Endothelial cell of umbilical vein (primary cell): ENCODE results near the gene CTU1.

Experiments used
- EZH2 ChIP-seq: IDR thresholded peaks from 2 replicates; pipeline ENCODE4 v1.6.1; 2012; ENCODE audit warnings: borderline replicate concordance, low read depth, mild to moderate bottlenecking, moderate library complexity, low read length, inconsistent platforms; ENCODE audit not compliant: severe bottlenecking
- POLR2A ChIP-seq: IDR thresholded peaks from 2 replicates; pipeline ENCODE4 v1.6.1; 2012; ENCODE audit warnings: low read depth, mild to moderate bottlenecking, control low read depth, low read length

DNA sequence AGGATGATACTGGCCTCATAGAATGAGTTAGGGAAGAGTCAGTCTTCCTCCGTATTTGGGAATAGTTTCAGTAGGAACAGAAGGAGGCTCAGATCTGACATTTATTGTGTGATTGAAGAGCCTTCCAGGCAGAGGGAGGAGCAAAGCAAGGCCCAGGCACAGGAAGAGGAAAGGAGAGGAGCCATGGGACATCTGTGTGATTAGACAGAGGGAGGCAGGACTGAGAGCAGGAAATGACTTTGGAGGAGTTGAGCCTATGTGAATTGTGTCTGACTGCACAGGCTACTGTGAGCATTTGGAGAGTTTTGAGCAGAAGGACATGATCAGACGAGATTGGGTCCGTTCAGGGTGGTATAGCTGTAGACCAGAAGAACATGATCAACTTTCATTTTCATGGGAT is 42.4 kb upstream of the CTU1 start:
- no peak for TF ChIP-seq EZH2
- TF ChIP-seq POLR2A = no peak
